Caco-2 (cell line): ENCODE results near the gene NINJ1. TPM values are rescaled to one million over a fixed set of nuclear protein-coding genes. Genes with fewer than 3 reads are reported as not detected.

ENCODE experiments used
- BruUV-seq: library from RNA; stranded (reverse); fragments of 400-500 nt; replicated peaks from 2 replicates; lab custom pipeline; 2021; lab: Mats Ljungman, UMichigan
- CTCF ChIA-PET: fragments of 300-600 bp; sonication (Branson Sonifier 250); formaldehyde crosslinking; loops from one replicate; lab custom pipeline; 2022; ENCODE audit warnings: antibody characterized with exemption; lab: Charles Lee
- POLR2A ChIA-PET: fragments of 300-600 bp; sonication (Branson Sonifier 250); formaldehyde crosslinking; loops from one replicate; lab custom pipeline; 2022; ENCODE audit warnings: antibody characterized with exemption; lab: Charles Lee
- DNase-seq, 2 experiments: peaks; one replicate each; pipeline versions ENCODE4 v3.0.0 to v3.0.0-alpha.2; 2020 to 2022
- H3K27me3 ChIP-seq: replicated peaks from 2 replicates; pipeline ENCODE4 v1.6.0; 2011; ENCODE audit warnings: low read length; ENCODE audit not compliant: control insufficient read depth, insufficient read depth
- H3K36me3 ChIP-seq: 2 replicates; pipeline ENCODE4 v1.5.1; 2011; ENCODE audit warnings: low read length; ENCODE audit not compliant: control insufficient read depth, insufficient read depth
- H3K4me1 ChIP-seq: fragments of 250-450 bp; sonication (Bioruptor Pico); 2 replicates; pipeline ENCODE4 v1.5.1; 2020; ENCODE audit warnings: mild to moderate bottlenecking
- H3K4me3 ChIP-seq: 2 replicates; pipeline ENCODE4 v1.5.1; 2011; ENCODE audit warnings: low read depth, mild to moderate bottlenecking, control low read depth, low read length
- H3K9me3 ChIP-seq: fragments of 250-450 bp; sonication (Bioruptor Pico); 2 replicates; pipeline ENCODE4 v1.5.1; 2020; ENCODE audit warnings: mild to moderate bottlenecking, moderate library complexity
- H3K27ac Mint-ChIP-seq: one replicate; pipeline ENCODE4 v1.8.0; 2022; ENCODE audit warnings: mixed read lengths; ENCODE audit not compliant: unreplicated experiment
- H3K27me3 Mint-ChIP-seq: one replicate; pipeline ENCODE4 v1.8.0; 2022; ENCODE audit warnings: mixed read lengths; ENCODE audit not compliant: insufficient read depth, unreplicated experiment
- H3K36me3 Mint-ChIP-seq: one replicate; pipeline ENCODE4 v1.8.0; 2022; ENCODE audit warnings: mild to moderate bottlenecking, mixed read lengths; ENCODE audit not compliant: insufficient read depth, unreplicated experiment
- H3K4me1 Mint-ChIP-seq: one replicate; pipeline ENCODE4 v1.8.0; 2022; ENCODE audit warnings: low read depth, mixed read lengths; ENCODE audit not compliant: unreplicated experiment
- H3K4me3 Mint-ChIP-seq: one replicate; pipeline ENCODE4 v1.8.0; 2022; ENCODE audit warnings: mild to moderate bottlenecking, moderate library complexity, mixed read lengths; ENCODE audit not compliant: unreplicated experiment
- H3K9me3 Mint-ChIP-seq: one replicate; pipeline ENCODE4 v1.8.0; 2022; ENCODE audit warnings: mixed read lengths; ENCODE audit not compliant: unreplicated experiment
- intact Hi-C: fragments of 100-400 bp; cut with micrococcal nuclease; formaldehyde crosslinking; loops from one replicate; pipeline ENCODE4 v1.10.0; 2022; ENCODE audit not compliant: unreplicated experiment
- total RNA-seq: library from RNA; stranded (reverse); gene quantifications from 2 replicates; pipeline ENCODE4 v1.2.3, GENCODE V29; 2022
- TF ChIP-seq, protein P1 (sequence below), 2 experiments: fragments of 200-600 bp in 1 of 2; IDR thresholded peaks; 1 replicate in 1 of 2; 2 replicates in 1 of 2; pipeline versions ENCODE4 v1.5.1 to v1.8.0; 2011 to 2022; ENCODE audit warnings: antibody characterized with exemption in 1 of 2, control low read depth in 1 of 2, inconsistent platforms in 1 of 2, low read depth in 1 of 2, low read length in 1 of 2, mild to moderate bottlenecking in 1 of 2, moderate library complexity in 1 of 2; ENCODE audit not compliant: insufficient read depth in 1 of 2, severe bottlenecking in 1 of 2, unreplicated experiment in 1 of 2

Gene NINJ1
- total RNA-seq, 1 experiment from 2014 or later: 35.6 TPM

DNA sequence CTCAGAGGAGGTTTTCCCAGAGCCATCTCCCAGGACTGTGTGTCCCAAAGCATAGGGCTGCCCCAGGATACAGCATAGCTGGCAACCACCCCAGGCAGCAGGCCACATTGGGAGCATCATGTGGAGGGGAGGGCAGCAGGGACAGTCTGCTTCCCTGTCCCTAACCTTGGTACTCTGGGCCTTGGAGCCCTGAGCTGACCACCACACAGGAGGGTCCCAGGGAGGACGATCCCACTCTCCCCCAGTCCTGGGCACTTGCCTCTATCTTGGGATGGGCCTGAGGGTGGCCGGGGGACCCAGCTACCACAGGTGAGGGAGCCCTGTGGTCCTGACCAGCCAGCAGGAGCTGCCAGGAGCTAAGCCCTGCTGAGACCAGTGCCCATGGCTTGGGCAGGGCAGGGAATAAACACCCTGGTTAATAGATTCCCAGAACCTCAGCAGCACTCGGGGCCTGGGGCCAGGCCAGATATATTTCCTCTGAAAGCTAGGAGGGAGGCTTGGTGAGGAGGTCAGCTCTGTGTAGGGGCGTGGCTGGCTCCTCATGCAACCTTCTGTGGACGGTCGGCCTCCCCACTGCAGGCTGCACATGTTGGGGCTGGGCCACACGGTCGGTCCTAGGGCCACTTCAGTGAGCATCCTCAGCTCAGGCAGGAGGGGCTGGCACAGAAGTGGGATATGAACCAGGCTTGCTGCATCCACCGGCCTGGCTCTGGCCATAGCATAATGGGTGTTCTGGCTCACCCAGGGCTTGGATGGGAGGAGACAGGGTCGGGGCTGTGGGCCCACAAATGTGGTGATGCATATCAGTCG lies 4.2 kb downstream of the NINJ1 start:
- DNase-seq: no peak
- Mint-ChIP-seq H3K27me3 (no peaks in the 10 kb centered on the region), H3K9me3 (no peaks in the 10 kb centered on the region), H3K27ac (no peak overlapping the region), H3K4me1 (peaks cover 6% of the 10 kb centered on the region), H3K36me3 (peaks cover 7% of the 10 kb centered on the region), H3K4me3 (no peak overlapping the region)
- Histone ChIP-seq H3K4me1 (peaks cover 10% of the 10 kb centered on the region; the same call in 1 of the 2 replicates), H3K27me3 (no peaks in the 10 kb centered on the region), H3K9me3 (no peaks in the 10 kb centered on the region), H3K36me3 (no peaks in the 10 kb centered on the region; the same call in 1 of the 2 replicates), H3K4me3 (no peak overlapping the region)
- intact Hi-C loops: no loop called here
- TF ChIP-seq, protein P1, sequence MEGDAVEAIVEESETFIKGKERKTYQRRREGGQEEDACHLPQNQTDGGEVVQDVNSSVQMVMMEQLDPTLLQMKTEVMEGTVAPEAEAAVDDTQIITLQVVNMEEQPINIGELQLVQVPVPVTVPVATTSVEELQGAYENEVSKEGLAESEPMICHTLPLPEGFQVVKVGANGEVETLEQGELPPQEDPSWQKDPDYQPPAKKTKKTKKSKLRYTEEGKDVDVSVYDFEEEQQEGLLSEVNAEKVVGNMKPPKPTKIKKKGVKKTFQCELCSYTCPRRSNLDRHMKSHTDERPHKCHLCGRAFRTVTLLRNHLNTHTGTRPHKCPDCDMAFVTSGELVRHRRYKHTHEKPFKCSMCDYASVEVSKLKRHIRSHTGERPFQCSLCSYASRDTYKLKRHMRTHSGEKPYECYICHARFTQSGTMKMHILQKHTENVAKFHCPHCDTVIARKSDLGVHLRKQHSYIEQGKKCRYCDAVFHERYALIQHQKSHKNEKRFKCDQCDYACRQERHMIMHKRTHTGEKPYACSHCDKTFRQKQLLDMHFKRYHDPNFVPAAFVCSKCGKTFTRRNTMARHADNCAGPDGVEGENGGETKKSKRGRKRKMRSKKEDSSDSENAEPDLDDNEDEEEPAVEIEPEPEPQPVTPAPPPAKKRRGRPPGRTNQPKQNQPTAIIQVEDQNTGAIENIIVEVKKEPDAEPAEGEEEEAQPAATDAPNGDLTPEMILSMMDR (IDR thresholded peaks at IDR 0.05; ENCODE audit: insufficient read depth in 1 of 2, low read depth in 1 of 2, low read length in 1 of 2, severe bottlenecking in 1 of 2, unreplicated experiment in 1 of 2): no peak
- BruUV-seq: no TSS peak
- POLR2A ChIA-PET: no interaction called here
- CTCF ChIA-PET: no interaction called here

DNA sequence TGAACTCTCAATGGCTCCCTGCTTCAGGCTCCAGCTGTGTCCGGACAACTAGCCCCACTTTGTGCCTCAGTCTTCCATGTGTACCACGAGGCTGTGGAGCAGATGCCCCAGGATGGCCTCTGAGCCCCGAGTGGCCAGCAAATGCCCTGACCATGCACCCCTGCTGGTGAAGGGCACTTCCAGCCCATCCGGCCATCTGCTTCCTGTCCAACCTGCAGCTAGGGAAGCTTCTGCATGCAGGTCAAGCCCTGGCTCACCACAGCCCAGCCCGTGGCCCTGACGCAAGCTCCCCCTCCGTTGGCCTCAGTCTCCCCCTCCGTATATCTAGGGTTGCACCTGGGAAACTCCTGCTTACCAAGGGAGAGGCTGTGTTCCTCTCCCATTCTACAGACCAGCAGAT lies 4.8 kb downstream of the NINJ1 start:
- intact Hi-C loops: no loop called here
- no TSS peak for BruUV-seq
- Histone ChIP-seq H3K36me3 (no peaks in the 10 kb centered on the region; the same call in 1 of the 2 replicates), H3K4me3 (no peak overlapping the region), H3K9me3 (no peaks in the 10 kb centered on the region), H3K4me1 (peaks cover 6% of the 10 kb centered on the region; the same call in 1 of the 2 replicates), H3K27me3 (no peaks in the 10 kb centered on the region)
- no peak for DNase-seq
- Mint-ChIP-seq H3K36me3 (peaks cover 13% of the 10 kb centered on the region), H3K27me3 (no peaks in the 10 kb centered on the region), H3K27ac (no peak overlapping the region), H3K4me1 (peaks cover 6% of the 10 kb centered on the region), H3K4me3 (no peak overlapping the region), H3K9me3 (no peaks in the 10 kb centered on the region)
- ChIA-PET POLR2A (no interaction called here), CTCF (no interaction called here)
- TF ChIP-seq, protein P1 (IDR thresholded peaks at IDR 0.05; ENCODE audit: insufficient read depth in 1 of 2, low read depth in 1 of 2, low read length in 1 of 2, severe bottlenecking in 1 of 2, unreplicated experiment in 1 of 2): no peak

DNA sequence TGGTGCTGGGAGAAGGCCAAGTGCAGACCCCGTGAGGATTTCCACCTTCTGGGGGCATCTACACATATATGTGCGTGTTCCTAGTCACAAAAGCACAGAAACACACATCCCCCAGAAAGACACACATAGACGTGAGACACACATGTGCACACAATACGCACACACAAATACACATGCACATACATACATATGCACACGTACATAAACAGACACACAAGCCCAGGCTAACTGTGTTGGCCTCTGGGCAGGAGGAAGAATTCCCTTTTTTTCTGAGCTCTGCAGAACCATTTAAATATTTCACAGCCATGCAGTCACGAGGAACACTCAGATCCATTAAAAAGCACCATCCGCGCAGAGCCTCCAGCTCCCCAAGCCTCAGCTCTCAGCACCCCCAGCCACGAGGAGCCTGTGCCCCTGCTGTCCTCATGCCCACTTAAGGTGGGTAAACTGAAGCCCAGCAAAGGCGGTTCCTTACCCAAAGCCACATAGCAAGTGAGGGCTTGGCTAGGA lies 5.3 kb downstream of the NINJ1 start:
- H3K4me3 Mint-ChIP-seq: no peak overlapping the region
- intact Hi-C loops: no loop called here
- peaks cover 17% of the 10 kb centered on the region for H3K36me3 Mint-ChIP-seq

More for the DNA sequence above, 5.3 kb downstream of the NINJ1 start:
- Mint-ChIP-seq H3K4me1 (peaks cover 6% of the 10 kb centered on the region), H3K27me3 (no peaks in the 10 kb centered on the region), H3K27ac (no peak overlapping the region), H3K9me3 (no peaks in the 10 kb centered on the region)
- TF ChIP-seq, protein P1 (IDR thresholded peaks at IDR 0.05; ENCODE audit: insufficient read depth in 1 of 2, low read depth in 1 of 2, low read length in 1 of 2, severe bottlenecking in 1 of 2, unreplicated experiment in 1 of 2): no peak
- no peak overlapping the region for H3K4me3 ChIP-seq
- H3K4me1 ChIP-seq: peaks cover 6% of the 10 kb centered on the region; the same call in 1 of the 2 replicates
- no peaks in the 10 kb centered on the region for H3K9me3 ChIP-seq
- H3K36me3 ChIP-seq: no peaks in the 10 kb centered on the region; the same call in 1 of the 2 replicates
- ChIA-PET POLR2A (no interaction called here), CTCF (no interaction called here)
- no peak for DNase-seq
- no TSS peak for BruUV-seq
- no peaks in the 10 kb centered on the region for H3K27me3 ChIP-seq
